GM19395 (cell line): ENCODE data around the gene SH3TC2.

Experiments
- ATAC-seq: cut with Tn5 transposase; IDR thresholded peaks from one replicate; pipeline ENCODE4 v1.9.1; 2021; ENCODE audit warnings: mild to moderate bottlenecking, moderate library complexity; ENCODE audit not compliant: unreplicated experiment

Gene SH3TC2

GRCh38 chr5:149002761-149003689 is 59.8 kb downstream of the SH3TC2 start:
- no peak for ATAC-seq

DNA sequence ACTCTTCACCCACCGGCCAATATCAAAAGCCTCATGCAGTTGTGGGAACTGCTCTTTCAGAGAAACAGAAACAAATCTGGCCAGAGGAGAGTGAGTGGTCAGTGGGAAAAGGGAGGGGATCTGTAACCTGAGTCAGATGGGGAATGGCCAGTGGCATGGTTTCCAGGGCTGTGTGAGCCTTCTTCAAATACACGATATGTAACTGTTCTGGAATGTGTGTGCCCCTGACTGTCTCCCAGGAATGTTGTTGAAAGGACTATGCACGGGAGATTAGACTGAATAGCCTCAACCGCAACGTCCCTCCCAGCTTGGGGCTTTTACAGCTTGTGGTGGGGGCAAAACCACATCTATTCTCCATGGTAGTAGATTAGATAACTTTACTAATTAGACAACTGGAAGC is 60.8 kb downstream of the SH3TC2 start:
- no peak for ATAC-seq

DNA sequence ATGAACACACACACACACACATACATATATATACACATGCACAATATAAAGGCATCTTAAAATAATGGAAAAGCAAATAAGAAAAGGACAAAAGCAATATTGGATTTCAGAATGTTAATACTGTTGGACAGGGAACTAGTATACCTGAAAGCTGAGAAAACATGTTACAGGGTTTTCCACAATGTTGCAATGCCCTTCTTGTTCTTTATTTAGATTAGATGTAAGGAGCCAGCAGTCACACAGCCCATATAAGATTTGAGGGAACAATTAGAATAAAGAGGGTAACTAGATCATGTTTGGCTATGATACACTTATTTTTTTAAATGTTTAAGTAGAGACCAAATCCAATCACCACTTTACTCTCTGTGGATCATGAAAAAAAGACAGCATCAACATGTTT is 61.7 kb downstream of the SH3TC2 start:
- ATAC-seq = no peak

GRCh38 chr5:148999741-149000140 is 63.1 kb downstream of the SH3TC2 start:
- no peak for ATAC-seq

GRCh38 chr5:148998174-148998797 is 64.6 kb downstream of the SH3TC2 start:
- ATAC-seq = peak; percentile 79

DNA sequence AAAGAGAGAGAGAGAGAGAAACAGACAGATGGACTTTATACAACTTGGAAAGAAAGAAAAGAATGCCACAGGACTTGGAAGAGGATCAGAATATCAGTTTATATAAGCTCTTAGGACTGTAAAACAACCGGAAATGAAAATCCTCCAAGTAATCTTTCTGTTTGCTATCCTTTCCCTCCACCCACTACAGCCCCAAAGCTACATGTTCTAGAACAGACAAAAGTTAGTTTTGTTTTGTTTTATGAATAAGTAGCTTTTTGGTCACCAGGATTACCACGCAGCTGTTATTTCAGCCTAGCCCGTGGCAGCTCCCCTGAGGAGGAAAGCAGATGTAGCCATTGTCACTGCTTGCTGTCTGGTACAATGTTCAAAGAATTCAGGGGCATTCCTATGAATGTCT is 66.6 kb downstream of the SH3TC2 start:
- no peak for ATAC-seq

- ATAC-seq = no peak
These were observed 67.1 kb downstream of the SH3TC2 start for GRCh38 chr5:148995791-148996190.

DNA sequence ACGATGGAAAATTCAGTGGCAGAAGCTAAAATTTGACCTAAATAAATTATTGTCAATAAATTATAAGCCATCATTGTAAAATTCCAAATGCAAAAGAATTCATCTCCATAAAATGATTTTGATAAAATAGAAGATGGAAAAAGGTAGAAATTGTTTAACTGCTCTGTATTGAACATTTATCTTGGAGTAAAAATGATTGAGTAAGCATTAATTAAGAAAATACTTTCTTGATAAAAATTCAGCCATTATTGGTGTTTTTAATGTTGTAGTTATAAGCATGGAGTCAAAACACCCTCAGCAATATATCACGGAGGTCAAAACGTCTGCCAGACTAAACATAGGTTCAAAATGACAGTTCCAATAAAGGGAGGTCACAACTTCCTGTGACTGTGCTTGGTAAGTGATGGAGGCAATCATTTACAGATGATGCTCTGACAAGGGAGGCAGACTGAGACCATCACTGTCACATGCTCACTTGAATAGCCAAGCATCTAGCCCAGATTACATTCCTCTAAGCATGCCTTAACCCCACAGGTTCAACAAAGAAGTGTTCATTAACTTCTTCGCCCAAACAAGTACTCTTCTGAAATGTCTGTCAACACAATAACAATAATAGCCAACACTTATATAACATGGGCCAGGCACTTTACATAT is 69.5 kb downstream of the SH3TC2 start:
- ATAC-seq = no peak

DNA sequence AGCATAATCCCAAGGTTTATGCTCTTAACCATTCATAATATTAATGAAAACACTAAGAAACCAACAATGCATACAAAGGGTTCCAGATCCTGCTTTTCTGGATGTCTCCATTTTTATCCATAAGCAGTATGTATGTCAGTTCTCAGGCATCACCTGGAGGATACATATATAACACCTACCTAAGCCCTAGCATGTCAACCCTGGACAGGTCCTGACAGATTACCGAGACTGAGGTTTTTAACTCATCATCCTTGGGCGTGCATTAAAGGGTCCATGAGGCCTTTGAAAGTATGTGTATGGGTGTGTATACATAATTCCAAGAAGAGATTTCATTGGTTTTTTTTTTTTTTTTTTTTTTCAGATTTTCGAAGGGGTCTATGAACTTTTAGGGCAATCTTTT is 70.6 kb downstream of the SH3TC2 start:
- ATAC-seq = no peak

DNA sequence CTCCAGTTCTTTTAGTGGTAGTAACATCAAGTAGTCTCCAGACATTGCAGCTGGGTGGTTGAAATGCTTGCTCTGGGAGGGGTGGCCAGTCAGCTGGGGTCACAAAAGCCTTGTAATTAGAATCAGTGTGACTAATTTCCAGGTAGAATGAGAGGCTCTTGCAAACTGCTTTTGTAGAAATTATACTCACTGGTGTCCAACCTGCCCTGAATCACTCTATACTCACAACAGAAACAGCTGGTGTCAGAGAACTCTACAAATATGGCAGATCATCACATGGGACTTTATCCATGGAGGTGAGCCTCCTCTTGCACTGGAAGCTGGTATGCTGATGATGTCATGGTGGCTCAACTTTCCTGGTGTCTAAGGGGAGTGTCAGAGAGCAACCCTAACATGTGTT is 71.3 kb downstream of the SH3TC2 start:
- no peak for ATAC-seq

DNA sequence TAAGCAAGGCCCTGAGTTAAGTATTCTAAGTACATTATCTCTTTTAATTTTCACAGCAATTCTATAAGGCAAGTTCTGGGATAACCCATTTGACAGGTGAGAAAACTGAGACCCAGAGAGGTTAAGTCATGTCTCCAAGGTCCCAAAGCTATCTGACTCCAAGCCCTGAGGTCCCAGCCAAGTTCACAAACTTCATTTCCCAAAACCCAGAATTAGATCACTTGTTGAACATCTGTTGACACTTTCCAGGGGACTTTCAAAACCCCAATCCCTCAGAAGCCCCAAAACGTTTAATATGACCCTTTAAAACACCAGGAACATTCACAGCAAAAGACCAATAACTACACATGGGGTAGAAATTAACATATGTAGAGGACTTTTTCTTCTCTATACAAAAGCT is 72.0 kb downstream of the SH3TC2 start:
- ATAC-seq = no peak

DNA sequence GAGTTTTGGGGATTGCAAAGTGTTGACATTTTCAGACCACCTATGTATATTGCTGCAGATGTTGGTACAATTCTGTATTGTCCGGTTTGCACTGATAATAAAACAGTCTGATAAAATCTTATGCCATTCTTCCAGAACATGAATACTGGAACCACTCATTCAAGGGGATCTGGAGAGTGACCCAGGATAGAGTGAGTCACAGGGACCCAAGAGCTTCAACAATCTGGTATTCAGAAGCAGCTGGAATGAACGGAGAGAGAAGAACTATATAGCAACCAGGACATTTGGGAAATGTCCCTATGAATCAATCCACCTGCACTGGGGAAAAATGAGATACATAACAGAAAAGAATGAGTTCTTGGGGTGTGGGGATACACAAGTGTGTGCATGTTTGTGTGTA is 73.3 kb downstream of the SH3TC2 start:
- no peak for ATAC-seq

DNA sequence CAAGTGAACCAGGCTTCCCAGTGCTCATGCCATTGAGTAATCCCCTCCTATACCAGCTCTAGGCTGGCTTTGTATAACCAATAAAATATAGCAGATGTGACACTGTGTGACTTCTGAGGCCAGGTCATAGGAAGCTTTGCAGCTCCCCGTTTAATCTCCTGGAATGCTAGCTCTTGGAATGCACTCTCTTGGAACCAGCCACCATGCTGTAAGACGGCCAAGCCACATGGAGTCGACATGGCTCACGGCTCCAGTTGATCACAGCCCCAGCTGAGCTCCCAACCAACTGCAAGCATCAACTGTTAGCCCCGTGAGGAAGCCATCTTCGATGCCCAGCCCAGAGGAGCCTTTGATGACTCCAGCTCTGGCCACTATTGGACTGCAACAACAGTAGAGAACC is 74.5 kb downstream of the SH3TC2 start:
- ATAC-seq = no peak

- no peak for ATAC-seq
These were observed 76.2 kb downstream of the SH3TC2 start for GRCh38 chr5:148986636-148987035.

DNA sequence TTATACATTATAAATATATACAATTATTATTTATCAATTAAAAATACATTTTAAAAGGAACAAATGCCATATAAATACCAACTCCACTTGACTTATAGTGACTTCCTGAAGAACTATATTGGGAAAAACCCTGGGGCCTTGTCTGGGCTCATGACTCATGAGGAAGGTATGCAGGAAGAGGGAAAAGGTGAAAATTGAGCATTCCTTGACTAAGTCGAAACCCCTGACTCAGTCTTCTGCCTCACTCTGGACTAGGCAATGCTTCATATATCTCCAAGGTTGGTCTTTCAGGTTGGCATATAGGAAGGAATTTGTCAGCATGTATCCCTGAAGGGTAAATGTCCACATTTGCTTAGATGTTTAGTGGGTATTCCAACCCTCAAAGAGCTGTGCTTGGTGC is 78.5 kb downstream of the SH3TC2 start:
- ATAC-seq = no peak

DNA sequence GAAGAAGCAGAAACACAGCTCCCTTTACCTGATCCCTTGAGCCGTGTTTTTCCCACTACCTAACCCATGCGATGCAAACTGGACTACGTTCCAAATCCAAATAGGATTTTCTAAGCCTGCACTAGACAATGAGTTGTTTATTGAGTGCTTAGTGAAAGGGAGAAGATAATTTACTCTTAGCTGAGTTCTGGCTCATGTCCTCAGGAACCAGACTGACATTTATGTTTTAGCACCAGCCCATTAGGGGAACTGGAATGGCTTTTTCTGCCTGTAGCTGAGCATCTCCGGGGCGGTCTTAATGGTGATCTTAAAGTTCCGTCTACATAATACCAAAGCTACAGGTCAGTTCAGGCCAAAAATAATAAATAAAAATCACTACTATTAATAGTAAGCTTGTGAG is 81.5 kb downstream of the SH3TC2 start:
- ATAC-seq = no peak

GRCh38 chr5:148980731-148981130 is 82.1 kb downstream of the SH3TC2 start:
- no peak for ATAC-seq

DNA sequence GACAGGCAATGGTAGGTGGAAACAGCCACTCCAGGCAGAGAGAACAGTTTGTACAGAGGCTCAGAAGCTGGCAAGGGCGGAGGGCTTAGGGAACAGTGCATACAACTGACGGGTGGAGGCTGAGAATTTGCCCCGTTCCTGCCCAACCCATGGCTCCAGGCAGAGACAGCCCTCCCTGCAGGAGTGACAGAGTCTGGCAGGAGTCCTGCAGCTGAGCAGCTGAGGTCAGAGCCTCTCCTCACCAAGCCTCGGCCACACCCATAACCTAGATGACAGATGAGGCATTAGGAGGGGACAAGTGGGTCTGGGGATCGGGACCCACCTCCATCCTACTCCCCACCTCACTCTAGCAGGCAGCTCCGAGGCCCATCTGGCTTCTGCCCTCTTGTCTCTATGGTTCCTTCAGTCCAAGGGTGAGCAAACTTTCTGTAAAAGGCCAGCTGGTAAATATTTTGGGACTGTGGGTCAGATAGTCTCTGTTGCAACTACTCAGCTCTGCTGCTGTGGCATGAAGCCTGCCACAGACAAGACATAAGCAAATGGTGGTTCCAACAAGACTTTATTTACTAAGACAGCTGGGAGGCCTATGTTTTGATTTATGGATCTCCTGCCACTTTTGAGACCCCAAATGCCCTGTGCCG is 83.7 kb downstream of the SH3TC2 start:
- no peak for ATAC-seq

DNA sequence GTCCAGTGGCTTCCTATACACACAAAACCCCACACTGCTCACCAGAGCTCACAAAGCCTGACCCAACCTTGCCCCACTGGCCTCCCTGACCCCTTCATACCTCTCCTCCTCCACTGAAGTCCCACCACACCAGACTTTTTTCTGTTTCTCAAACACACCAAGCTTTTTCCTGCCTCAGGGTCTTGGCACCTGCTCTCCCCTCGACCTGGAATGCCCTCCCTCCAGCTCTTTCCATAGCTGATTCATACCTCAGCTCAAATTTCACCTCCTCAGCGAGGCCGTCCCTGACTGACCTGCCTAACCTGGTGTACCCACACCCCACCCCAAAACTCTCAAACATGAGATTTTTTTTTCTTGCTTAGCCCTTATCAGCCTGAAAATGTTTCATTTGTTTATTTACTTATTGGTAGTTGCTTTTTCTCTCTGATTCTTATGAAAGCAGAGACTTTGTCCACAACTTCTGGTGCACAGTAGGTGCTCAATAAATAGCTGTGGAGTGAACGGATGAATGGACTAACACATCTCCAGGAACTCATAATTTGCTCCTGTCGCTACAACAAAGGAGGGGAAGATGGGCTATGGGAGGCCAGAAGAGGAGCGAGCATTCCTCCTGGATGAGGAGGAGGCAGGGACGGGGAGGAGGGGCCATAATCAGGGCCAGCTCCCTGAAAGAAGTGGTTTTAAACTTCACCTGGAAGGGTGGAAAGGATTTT is 84.3 kb downstream of the SH3TC2 start:
- ATAC-seq = no peak

DNA sequence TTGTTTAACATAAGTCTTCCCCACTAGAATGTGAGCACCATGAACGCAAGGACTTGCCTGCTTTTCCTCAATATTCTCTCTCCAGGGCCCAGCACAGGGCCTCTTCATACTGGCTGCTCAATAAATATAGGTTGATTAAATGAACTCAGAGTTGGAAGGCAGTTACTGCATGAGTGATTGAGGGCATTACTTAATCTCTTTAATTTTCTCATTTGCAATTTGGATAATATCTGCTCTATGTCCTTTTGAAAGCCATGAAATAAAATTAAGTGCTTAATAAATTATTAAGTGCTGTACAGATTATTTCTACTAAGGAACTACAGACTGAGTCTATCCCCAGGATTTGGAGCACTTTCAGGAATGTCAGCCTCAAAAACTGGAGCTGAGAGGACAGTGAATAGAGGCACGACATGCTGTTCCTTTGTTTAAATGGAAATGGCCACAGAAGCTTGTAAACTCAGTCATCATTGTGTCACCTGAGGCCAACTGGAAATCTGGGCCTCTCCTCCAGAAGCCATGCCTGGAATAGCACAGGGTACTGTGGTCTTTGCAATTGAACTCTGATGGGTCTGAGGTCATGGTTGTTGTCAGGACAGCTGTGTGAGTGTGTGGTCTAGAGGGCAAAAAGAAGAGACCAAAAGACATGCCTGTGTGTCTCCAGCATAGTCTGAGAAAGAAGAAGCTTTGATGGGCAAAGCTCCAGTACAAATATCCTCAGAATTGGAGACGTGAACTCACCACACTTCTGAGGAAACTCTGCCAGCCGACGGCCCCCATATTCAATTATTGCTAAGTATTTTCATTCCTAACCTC is 86.1 kb downstream of the SH3TC2 start:
- ATAC-seq = no peak
